Kidney tubule cell (primary cell): ENCODE data around the gene SLC25A5.
"Not testable (repeated sequence)": the region's sequence is repeated elsewhere in the genome, so short reads cannot be mapped to it uniquely, and the experiment has no call there.

Source experiments
- DNase-seq: peaks from one replicate; pipeline ENCODE4 v3.0.0-alpha.2; 2018; ENCODE audit warnings: low spot score

Gene SLC25A5

GRCh38 chrX:119477812-119478232 lies 9.6 kb downstream of the SLC25A5 start:
- peak; percentile 63 for DNase-seq

DNA sequence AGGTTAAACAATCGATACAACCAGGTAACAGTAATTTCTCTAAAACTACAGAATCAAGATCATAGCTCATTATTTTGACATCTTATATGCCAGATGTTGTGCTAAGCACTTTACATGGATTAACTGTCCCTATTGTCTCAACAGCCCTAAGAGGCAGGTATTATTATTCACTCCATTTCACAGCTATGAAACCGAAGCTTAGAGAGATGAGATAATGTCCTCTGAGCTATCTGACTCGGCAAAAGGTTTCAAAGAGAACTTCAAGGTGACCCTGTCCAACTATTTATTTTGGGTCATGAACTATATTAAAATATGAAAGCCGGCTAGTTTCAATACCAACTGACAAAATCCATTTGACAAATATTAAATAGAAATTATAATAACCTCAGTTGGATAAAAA lies 10.3 kb downstream of the SLC25A5 start:
- no peak for DNase-seq

DNA sequence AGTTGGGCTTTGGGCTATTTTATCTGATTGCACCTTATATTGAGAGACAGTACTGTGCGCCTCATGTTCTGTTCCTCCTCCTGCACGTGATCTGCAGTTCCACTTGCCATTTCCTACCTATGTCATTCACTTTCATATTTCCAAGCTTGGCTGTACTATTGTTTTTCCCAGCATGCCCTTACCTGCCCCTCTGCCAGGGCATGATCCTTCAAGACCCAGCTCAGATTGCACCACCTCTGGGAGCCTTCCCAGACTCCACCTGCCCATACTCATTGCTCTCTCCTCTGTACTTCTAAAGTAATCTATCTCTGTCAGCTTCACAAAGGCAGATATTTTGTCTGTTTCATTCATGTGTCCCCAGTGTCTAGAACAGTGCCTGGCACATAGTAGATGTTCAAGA lies 11.6 kb downstream of the SLC25A5 start:
- no peak for DNase-seq

- DNase-seq = no peak
These were observed 13.1 kb downstream of the SLC25A5 start for GRCh38 chrX:119481323-119481801.

DNA sequence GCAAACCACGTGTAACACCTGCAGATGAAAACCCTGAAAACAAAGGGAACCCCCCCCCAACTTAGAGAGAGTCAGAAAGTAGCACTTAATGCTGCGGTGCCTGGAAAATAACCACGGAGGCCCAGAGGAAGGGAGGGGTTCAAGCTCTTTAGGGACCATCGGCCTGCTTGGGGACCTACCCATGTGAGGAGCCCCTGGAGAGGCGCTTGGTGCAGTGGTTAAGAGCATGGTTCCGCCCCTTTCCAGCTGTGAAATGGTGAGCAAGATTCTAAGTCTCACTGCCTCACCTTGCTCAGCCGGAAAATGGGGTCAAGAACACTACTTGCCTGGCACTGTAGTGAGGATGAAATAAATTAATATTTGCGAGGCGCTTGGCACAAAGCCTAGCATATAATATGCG lies 13.8 kb downstream of the SLC25A5 start:
- no peak for DNase-seq

DNA sequence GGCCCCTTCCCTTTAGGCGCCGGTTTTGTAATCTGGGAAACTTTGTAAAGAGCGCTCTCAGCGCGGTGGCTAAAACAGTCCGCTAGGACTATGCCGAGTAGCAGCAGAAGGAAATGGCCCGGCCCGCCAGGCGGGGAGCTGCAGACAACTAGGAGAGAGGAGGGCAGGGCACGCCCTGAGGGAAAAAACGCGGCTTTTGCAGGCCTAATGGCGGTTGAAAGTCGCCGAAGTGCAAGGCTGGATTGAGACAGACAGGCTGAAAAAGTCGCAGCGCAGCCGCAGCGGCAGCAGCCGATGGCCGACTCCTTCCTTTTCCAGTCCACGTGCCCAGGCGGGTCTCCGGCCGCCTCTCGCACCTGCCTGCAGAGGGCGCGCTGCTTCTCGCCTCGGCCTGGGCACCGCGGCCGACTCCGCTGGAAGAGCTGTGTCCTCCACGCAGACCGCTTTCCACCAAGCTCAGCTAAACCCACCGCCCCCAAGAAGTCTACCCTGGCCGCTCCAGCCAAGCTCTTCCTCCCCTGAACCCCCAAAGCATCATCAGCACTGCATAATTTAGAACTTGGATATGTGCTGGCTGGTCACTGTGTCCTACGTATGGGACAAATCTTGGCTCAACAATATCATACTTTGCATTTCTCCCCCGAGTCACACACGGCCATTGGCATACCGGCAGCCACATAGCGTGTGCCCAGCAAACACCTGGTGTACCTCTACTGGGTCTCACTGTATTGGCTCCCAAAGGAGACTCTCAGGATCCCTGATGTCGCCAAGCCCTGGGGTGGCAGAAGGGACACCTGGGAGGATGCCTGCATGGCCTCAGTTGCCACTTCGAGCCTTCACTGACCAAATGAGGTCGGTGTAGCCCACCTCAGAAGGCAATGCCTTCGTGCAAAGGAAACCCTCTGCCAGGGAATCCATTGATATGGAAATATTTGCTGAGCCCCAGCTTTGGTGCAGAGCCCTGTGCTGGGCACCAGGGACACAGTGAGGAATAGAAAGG lies 14.5 kb downstream of the SLC25A5 start:
- DNase-seq = peak; percentile 61

DNA sequence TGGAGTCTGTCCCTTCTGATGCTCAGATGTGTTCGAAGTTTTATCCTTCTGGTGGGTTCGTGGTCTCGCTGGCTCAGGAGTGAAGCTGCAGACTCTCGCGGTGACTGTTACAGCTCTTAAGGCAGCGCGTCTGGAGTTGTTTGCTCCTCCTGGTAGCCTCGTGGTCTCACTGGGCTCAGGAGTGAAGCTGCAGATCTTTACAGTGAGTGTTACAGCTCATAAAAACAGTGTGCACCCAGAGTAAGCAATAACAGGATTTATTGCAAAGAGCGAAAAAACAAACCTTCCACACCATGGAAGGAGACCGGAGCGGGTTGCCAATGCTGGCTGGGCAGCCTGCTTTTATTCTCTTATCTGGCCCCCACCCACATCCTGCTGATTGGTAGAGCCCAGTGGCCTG lies 18.5 kb downstream of the SLC25A5 start:
- no peak for DNase-seq

- not testable (repeated sequence) for DNase-seq
These were observed 19.5 kb downstream of the SLC25A5 start for GRCh38 chrX:119487766-119488165.

DNA sequence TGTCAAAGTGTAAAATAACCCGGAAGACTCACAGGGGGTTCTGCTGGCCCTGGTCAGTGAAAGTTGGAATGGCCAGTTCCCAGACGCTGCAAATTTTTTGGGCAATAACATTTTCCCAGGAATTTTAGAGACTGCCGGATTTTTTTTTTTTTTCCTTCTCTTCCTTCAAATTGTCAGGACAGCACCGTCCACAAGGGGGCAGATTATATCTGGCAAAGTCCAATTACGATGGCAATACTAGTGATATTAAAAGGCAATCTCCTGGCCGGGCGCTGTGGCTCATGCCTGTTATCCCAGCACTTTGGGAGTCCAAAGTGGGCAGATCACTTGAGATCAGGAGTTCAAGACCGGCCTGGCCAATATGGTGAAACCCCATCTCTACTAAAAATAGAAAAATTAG lies 20.5 kb downstream of the SLC25A5 start:
- peak; percentile 52 for DNase-seq

GRCh38 chrX:119489212-119490074 lies 21.2 kb downstream of the SLC25A5 start:
- no peak for DNase-seq

DNA sequence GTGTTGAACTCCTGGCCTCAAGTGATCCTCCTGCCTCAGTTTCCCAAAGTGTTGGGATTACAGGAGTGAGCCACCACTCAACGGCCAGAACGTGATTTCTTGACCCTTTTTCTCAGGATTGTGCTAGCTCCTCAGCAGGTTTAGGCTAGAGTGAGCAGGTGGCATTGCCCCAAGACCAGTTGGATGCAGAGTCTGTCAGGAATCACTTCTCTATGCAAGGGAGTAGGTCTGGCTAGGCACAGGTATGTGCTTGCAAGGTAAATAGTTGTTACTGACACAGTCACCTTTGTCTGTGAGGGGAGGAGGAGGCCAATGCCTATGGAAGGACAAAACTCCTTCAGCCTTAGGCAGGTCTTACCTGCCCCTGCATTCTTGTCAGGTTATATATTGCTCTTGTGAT lies 24.2 kb downstream of the SLC25A5 start:
- DNase-seq = no peak

- DNase-seq = not testable (repeated sequence)
These were observed 25.7 kb downstream of the SLC25A5 start for GRCh38 chrX:119493851-119494495.

GRCh38 chrX:119495734-119496726 lies 27.8 kb downstream of the SLC25A5 start:
- DNase-seq = no peak

GRCh38 chrX:119497185-119497584 lies 28.9 kb downstream of the SLC25A5 start:
- no peak for DNase-seq

- DNase-seq = no peak
These were observed 32.0 kb downstream of the SLC25A5 start for GRCh38 chrX:119500061-119500800.

DNA sequence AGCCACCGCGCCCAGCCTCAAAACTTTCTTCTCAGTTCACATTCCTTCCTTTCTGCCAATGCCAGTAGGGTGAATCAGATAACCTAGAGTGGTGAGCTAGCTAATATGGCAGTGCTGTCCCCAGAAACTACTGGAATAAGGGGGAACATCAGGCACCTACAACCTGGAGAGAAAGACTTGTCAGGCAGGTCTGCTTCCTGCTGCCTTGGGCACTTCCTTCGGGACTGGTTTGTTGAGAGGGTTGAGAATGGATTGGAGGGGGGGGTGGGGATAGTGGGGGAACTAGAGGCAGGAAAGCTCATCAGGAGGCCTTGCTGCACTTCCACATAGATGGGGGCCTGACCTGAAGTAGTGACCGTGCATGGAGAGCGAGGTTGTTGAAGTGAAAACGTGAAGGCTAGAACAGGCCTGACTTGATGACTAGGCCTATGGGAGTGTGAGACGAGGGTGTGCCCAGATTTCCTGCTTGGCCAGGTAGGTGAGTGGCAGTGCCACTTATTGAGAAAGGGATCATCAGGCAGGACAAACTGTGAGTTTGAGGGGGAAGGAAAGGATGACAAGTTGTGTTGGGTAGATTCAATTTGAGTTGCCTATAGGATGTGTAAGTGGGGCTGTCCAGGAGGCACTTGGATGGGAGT lies 33.4 kb downstream of the SLC25A5 start:
- peak; percentile 29 for DNase-seq

- DNase-seq = peak; percentile 72
These were observed 34.7 kb downstream of the SLC25A5 start for GRCh38 chrX:119502727-119503483.

DNA sequence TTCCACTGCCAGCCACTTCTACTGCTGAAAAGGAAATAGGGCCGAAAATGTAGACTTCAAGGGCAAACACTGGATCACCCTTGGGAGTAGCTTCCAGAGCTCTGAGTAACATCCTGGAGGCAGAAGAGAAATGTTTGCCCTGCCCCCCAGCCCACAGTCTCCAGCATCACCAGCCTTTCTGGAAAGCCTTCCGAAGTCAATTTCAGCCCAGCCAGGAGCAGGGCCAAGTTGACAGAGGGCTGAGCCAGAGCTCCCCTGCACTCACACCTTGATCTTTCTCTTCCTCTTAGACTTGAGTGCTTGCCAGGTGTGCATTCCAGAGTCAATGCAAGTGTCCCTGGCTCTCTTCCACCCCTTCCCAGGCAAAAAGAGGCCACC lies 35.2 kb downstream of the SLC25A5 start:
- DNase-seq = peak; percentile 91

- DNase-seq = not testable (repeated sequence)
These were observed 36.9 kb downstream of the SLC25A5 start for GRCh38 chrX:119505145-119505544.
